Gastroesophageal sphincter (tissue), 4 donors: ENCODE measurements around the gene BMP8B. TPM values are rescaled to one million over a fixed set of nuclear protein-coding genes. Genes with fewer than 3 reads are reported as not detected.
"Not testable (repeated sequence)": the region's sequence is repeated elsewhere in the genome, so short reads cannot be mapped to it uniquely, and the experiment has no call there.

Source experiments
- ATAC-seq: fragments of 150-250 bp; one replicate; pipeline ENCODE4 v1.9.1; 2016; ENCODE audit warnings: mild to moderate bottlenecking, moderate library complexity
- H3K27ac ChIP-seq, 4 donors: fragments of 200-600 bp; sonication (generic) in 3 of 4; 1 replicate in 3 of 4; 2 replicates in 1 of 4; pipeline ENCODE4 v1.5.1; 2016 to 2019
- H3K27me3 ChIP-seq: fragments of 200-600 bp; sonication (generic); one replicate; pipeline ENCODE4 v1.5.1; 2019
- H3K36me3 ChIP-seq, 2 donors: fragments of 200-600 bp; sonication (generic); one replicate each; pipeline ENCODE4 v1.5.1; 2019; ENCODE audit warnings: control low read depth in 1 of 2
- H3K4me1 ChIP-seq, 3 donors: fragments of 200-600 bp; sonication (generic); 1 replicate in 2 of 3; 2 replicates in 1 of 3; pipeline ENCODE4 v1.5.1; 2016 to 2019; ENCODE audit warnings: control low read depth in 2 of 3
- H3K4me3 ChIP-seq, 2 donors: fragments of 200-600 bp; sonication (generic); one replicate each; pipeline ENCODE4 v1.5.1; 2019; ENCODE audit warnings: mild to moderate bottlenecking in 1 of 2, moderate library complexity in 1 of 2
- H3K9me3 ChIP-seq, 3 donors: fragments of 200-600 bp; sonication (generic); one replicate each; pipeline ENCODE4 v1.5.1; 2017 to 2019; ENCODE audit warnings: control low read depth in 2 of 3
- EP300 ChIP-seq: sonication (generic); formaldehyde crosslinking; IDR thresholded peaks from one replicate; pipeline ENCODE4 v1.6.1; 2017; ENCODE audit warnings: antibody characterized with exemption, mild to moderate bottlenecking
- POLR2A ChIP-seq, 2 donors: fragments of 450-650 bp; IDR thresholded peaks; one replicate each; pipeline ENCODE4 v1.6.1; 2017; ENCODE audit warnings: antibody characterized with exemption in 2 of 2, mild to moderate bottlenecking in 2 of 2, moderate library complexity in 1 of 2
- POLR2AphosphoS5 ChIP-seq: sonication (generic); formaldehyde crosslinking; IDR thresholded peaks from one replicate; pipeline ENCODE4 v1.6.1; 2017; ENCODE audit warnings: antibody characterized with exemption
- WGBS, 2 donors: methylation state at CpG; one replicate each; pipeline ENCODE4 v1.1.5; 2018; ENCODE audit warnings: low coverage in 1 of 2; 5-methylcytosine and 5-hydroxymethylcytosine counted together
- total RNA-seq, 4 donors: library from RNA; depleted of rRNA; stranded (reverse); fragments of >200 nt; gene quantifications; one replicate each; pipeline ENCODE4 v1.1.0, GENCODE V29; 2016
- TF ChIP-seq, protein P1 (sequence below), 4 experiments: fragments of 200-600 bp in 2 of 4; fragments of 450-650 bp in 2 of 4; sonication (generic) in 1 of 4; IDR thresholded peaks; one replicate each; pipeline ENCODE4 v1.5.1; 2017 to 2019; ENCODE audit warnings: antibody characterized with exemption in 4 of 4, mild to moderate bottlenecking in 2 of 4, moderate library complexity in 2 of 4

BMP8B gene
- total RNA-seq, 4 donors from 2014 or later = 2.0 to 4.5 (median 2.2) TPM

DNA sequence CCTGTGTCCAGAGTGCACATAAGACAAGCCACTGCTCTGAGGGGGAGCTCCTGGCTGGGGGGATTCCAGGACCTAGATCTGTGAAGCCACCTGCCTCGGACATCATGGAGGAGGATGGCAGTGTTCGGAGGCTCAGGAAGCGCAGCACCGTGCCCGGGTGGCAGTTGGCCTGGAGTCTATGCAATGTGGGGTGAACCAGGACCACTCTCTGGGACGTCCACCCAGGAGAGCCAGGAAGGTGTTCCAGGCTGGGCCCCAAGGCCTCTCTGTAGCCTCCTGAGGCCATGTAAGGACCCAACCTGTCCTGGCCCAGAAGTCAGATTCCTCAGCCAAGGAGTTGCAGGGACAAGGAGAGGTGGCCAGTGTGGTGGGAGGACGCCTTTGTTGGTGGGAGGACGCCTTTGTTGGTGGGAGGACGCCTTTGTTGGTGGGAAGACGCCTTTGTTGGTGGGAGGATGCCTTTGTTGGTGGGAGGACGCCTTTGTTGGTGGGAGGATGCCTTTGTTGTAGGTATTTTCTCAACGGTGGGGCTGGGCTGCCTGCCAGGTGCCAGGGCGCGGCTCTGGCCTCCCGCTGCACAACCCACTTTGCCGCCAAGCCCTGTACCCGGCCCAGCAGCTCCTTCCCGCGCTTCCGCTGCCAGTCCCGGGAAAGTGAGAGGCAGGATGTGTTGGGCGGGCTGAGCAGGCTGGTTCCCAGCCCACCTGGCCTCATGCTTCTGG is 30.6 kb upstream of the BMP8B start:
- no peaks in the 10 kb centered on the region for H3K4me1 ChIP-seq
- no peaks in the 10 kb centered on the region for H3K9me3 ChIP-seq
- WGBS, 2 donors = 100% methylated on average over 1 of the region's 22 CpGs; no CpG with 5 or more reads in 1 of the 2 donors
- ATAC-seq = no peak
- no peak overlapping the region for H3K27ac ChIP-seq
- H3K36me3 ChIP-seq = no peaks in the 10 kb centered on the region
- H3K4me3 ChIP-seq = no peak overlapping the region
- peaks cover 56% of the 10 kb centered on the region for H3K27me3 ChIP-seq
- TF ChIP-seq POLR2AphosphoS5 = no peak
- no peak for TF ChIP-seq POLR2A (IDR thresholded peaks at IDR 0.05)
- TF ChIP-seq EP300 = no peak
- TF ChIP-seq, protein P1, sequence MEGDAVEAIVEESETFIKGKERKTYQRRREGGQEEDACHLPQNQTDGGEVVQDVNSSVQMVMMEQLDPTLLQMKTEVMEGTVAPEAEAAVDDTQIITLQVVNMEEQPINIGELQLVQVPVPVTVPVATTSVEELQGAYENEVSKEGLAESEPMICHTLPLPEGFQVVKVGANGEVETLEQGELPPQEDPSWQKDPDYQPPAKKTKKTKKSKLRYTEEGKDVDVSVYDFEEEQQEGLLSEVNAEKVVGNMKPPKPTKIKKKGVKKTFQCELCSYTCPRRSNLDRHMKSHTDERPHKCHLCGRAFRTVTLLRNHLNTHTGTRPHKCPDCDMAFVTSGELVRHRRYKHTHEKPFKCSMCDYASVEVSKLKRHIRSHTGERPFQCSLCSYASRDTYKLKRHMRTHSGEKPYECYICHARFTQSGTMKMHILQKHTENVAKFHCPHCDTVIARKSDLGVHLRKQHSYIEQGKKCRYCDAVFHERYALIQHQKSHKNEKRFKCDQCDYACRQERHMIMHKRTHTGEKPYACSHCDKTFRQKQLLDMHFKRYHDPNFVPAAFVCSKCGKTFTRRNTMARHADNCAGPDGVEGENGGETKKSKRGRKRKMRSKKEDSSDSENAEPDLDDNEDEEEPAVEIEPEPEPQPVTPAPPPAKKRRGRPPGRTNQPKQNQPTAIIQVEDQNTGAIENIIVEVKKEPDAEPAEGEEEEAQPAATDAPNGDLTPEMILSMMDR (IDR thresholded peaks at IDR 0.05) = no peak

DNA sequence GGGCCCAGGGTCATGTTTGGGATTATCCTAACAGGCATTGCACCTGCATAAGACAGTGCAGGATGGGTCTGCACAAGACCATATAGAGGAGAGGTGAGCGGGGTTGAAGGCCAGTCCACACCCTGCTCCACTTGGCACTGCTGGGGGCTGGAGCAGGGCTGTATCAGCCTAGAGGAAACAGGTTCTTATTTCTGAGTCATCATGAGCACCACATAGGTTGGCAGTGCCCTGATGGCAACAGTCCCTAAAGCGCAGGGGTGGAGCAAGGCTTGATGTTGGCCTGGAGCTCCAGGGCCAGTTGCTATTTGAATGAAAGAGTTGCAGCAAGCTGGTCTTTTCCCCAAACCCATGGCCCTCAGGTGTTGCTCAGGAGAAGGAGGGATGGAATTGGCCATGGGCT is 29.8 kb upstream of the BMP8B start:
- no peak for TF ChIP-seq POLR2A (IDR thresholded peaks at IDR 0.05)
- TF ChIP-seq, protein P1 (IDR thresholded peaks at IDR 0.05) = no peak
- no peak for TF ChIP-seq POLR2AphosphoS5
- no peak for TF ChIP-seq EP300
- no peaks in the 10 kb centered on the region for H3K4me1 ChIP-seq
- H3K4me3 ChIP-seq = no peak overlapping the region
- no peak overlapping the region for H3K27ac ChIP-seq
- H3K36me3 ChIP-seq = no peaks in the 10 kb centered on the region
- H3K27me3 ChIP-seq = peaks cover 49% of the 10 kb centered on the region
- WGBS, 2 donors = 100% methylated on average over 1 of the region's 2 CpGs; no CpG with 5 or more reads in 1 of the 2 donors
- no peaks in the 10 kb centered on the region for H3K9me3 ChIP-seq
- ATAC-seq = no peak

DNA sequence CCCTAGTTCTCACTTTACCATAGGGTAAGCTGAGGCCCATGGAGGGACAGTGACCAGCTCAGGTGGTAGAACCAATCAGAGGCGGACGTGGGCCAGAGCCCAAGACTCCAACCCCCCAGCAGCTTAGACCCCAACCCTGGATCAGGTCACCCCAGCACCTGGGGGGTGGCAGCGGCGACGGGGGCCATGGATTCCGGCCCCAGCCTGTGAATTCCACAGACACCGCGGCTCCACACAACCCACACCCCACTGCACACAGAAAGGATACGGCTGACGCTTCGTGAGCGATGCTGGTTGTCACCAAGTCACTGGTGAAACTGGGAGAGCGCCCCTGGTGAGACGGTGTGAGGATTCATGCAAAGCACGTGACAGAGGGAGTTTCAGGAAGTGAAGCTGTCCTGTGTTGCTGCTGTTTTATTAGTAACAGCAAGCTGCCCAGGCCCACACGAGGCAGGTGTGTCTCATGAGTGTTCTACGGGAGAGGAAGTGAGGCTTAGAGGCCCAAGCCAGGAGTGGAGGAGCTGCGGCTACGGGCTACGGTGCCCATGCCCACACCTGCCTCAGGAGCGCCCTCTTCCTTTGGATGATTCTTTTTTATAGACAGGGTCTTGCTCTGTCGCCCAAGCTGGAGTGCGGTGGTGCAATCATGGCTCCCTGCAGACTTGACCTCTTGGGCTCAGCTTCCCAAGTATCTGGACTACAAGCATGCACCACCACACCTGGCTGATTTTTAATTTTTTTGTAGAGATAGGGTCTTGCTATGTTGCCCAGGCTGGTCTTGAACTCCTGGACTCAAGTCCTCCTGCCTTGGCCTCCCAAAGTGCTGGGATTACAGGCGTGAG is 28.6 kb upstream of the BMP8B start:
- H3K27ac ChIP-seq = not testable (repeated sequence)

DNA sequence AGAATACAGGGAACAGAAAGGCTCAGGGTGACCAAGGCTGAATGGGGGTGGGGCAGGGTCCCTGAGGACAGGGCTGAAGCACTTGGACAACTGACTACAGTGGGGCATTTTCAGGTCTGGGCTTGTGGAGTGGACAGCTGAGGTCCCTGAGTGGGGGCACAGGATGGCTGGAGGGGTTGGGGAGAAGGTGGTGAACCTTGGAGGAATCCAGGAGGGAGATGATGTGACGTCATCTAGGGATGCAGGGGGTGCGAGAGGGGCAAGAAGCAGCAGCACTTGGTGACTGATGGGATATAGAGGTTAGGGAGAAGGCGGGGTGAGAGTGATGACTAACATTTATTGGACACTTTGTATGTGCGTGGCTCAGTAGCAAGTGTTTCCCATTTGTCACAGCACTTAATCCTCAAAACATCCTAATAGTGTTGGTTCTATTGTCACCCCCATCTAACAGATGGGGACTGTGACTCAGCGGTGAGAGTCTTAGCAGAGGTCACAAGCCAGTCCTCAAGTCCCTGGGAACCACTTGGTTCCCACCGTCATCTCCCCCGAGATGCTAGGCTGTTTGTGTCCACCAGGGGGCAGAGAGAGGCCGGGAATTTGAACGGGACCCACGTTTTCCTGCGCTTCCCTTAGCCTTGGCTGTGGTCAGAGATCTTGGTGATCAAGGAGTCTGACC is 27.9 kb upstream of the BMP8B start:
- whole genome bisulfite sequencing, 2 donors = 7 to 33% methylated on average over 3 to 7 of the region's 11 CpGs
- Histone ChIP-seq H3K36me3 (no peaks in the 10 kb centered on the region), H3K27me3 (peaks cover 32% of the 10 kb centered on the region), H3K9me3 (no peaks in the 10 kb centered on the region), H3K4me3 (no peak overlapping the region), H3K27ac (no peak overlapping the region), H3K4me1 (no peaks in the 10 kb centered on the region)
- TF ChIP-seq, protein P1 (IDR thresholded peaks at IDR 0.05) = peak in 3 of 4 experiments; percentile 89 to 97 (median 91)
- TF ChIP-seq POLR2AphosphoS5 = peak; percentile 35
- TF ChIP-seq EP300 = no peak
- TF ChIP-seq POLR2A (IDR thresholded peaks at IDR 0.05) = no peak
- peak; percentile 83 for ATAC-seq

More for the DNA sequence above, 28.6 kb upstream of the BMP8B start:
- H3K9me3 ChIP-seq, H3K36me3 ChIP-seq, H3K4me3 ChIP-seq, H3K4me1 ChIP-seq: not testable (repeated sequence)
- peak; percentile 23 for ATAC-seq
- H3K27me3 ChIP-seq = peaks cover 37% of the 10 kb centered on the region
- 50 to 66% methylated on average over 2 to 8 of the region's 24 CpGs for WGBS, 2 donors

DNA sequence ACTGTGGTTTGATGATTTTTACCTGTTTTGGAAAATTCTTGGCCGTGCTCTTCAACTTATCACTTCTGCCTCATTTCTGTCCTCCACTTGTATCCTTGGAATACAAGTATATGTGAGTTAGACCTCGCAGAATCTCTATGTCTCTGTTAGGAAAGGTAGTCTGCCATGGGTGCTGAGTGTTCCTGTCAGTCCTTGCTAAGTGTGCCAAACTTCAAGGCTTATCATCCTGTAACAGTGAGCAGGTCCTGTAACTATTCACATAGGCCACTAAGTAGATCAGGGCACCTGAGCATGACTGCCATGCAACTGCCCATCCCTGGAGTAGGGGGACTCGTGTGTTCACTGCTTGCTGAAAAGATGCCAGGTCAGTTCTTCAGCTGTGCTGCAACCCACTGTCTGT is 24.2 kb upstream of the BMP8B start:
- H3K4me3 ChIP-seq = no peak overlapping the region
- H3K27me3 ChIP-seq = peaks cover 7% of the 10 kb centered on the region
- no peak for TF ChIP-seq EP300
- no peak for TF ChIP-seq POLR2A (IDR thresholded peaks at IDR 0.05)
- no peak for TF ChIP-seq POLR2AphosphoS5
- TF ChIP-seq, protein P1 (IDR thresholded peaks at IDR 0.05) = no peak
- no peaks in the 10 kb centered on the region for H3K9me3 ChIP-seq
- WGBS, 2 donors = 100% methylated on average over 1 to 2 of the region's 3 CpGs
- no peak for ATAC-seq
- peaks cover 0 to 18% (median 0%) of the 10 kb centered on the region in 3 donors for H3K4me1 ChIP-seq
- no peak overlapping the region for H3K27ac ChIP-seq
- H3K36me3 ChIP-seq = no peaks in the 10 kb centered on the region
